HEK293T (cell line): ENCODE measurements around the gene SPAG6.
"Not testable (repeated sequence)": the region's sequence is repeated elsewhere in the genome, so short reads cannot be mapped to it uniquely, and the experiment has no call there.

ENCODE experiments used
- CTCF ChIA-PET: fragments of 350-600 bp; formaldehyde crosslinking; extraction: SDS; loops from one replicate; lab custom pipeline; 2021; ENCODE audit warnings: antibody characterized with exemption, inconsistent platforms; lab: Yijun Ruan, JAX
- POLR2A ChIA-PET: fragments of 350-600 bp; formaldehyde crosslinking; extraction: SDS; loops from one replicate; lab custom pipeline; 2020; ENCODE audit warnings: antibody characterized with exemption, inconsistent platforms; lab: Yijun Ruan, JAX
- DNase-seq: peaks from one replicate; pipeline ENCODE4 v3.0.0; 2012; ENCODE audit warnings: mixed read lengths; ENCODE audit errors: extremely low spot score
- ARNT ChIP-seq: fragments of 450-650 bp; IDR thresholded peaks from 2 replicates; pipeline ENCODE4 v1.6.1; 2017; ENCODE audit warnings: mild to moderate bottlenecking
- BHLHE40 ChIP-seq: fragments of 450-650 bp; IDR thresholded peaks from 2 replicates; pipeline ENCODE4 v1.6.1; 2016; ENCODE audit warnings: mild to moderate bottlenecking, moderate library complexity, borderline replicate concordance
- CTBP1 ChIP-seq: fragments of 450-650 bp; IDR thresholded peaks from 2 replicates; pipeline ENCODE4 v1.6.1; 2016; ENCODE audit warnings: borderline replicate concordance
- ELF4 ChIP-seq: fragments of 450-650 bp; IDR thresholded peaks from 2 replicates; pipeline ENCODE4 v1.6.1; 2017; ENCODE audit warnings: antibody characterized with exemption
- FOXA1 ChIP-seq: fragments of 450-650 bp; IDR thresholded peaks from 2 replicates; pipeline ENCODE4 v1.6.1; 2016; ENCODE audit warnings: mild to moderate bottlenecking
- FOXK2 ChIP-seq: fragments of 450-650 bp; IDR thresholded peaks from 2 replicates; pipeline ENCODE4 v1.6.1; 2016; ENCODE audit warnings: mild to moderate bottlenecking
- FOXM1 ChIP-seq: fragments of 450-650 bp; IDR thresholded peaks from 2 replicates; pipeline ENCODE4 v1.6.1; 2017; ENCODE audit warnings: mild to moderate bottlenecking, borderline replicate concordance
- HDGF ChIP-seq: fragments of 450-650 bp; IDR thresholded peaks from 2 replicates; pipeline ENCODE4 v1.6.1; 2017; ENCODE audit warnings: antibody characterized with exemption, borderline replicate concordance
- L3MBTL2 ChIP-seq: fragments of 450-650 bp; conservative IDR thresholded peaks from 2 replicates; pipeline ENCODE4 v1.6.1; 2016; ENCODE audit warnings: mild to moderate bottlenecking
- LEF1 ChIP-seq: fragments of 450-650 bp; IDR thresholded peaks from 2 replicates; pipeline ENCODE4 v1.6.1; 2017; ENCODE audit warnings: mild to moderate bottlenecking, borderline replicate concordance
- NFRKB ChIP-seq: fragments of 450-650 bp; IDR thresholded peaks from 2 replicates; pipeline ENCODE4 v1.6.1; 2016; ENCODE audit warnings: mild to moderate bottlenecking, moderate library complexity
- PKNOX1 ChIP-seq: fragments of 450-650 bp; IDR thresholded peaks from 2 replicates; pipeline ENCODE4 v1.6.1; 2016
- SP1 ChIP-seq: fragments of 450-650 bp; IDR thresholded peaks from 2 replicates; pipeline ENCODE4 v1.6.1; 2017
- SUZ12 ChIP-seq: fragments of 450-650 bp; IDR thresholded peaks from 2 replicates; pipeline ENCODE4 v1.6.1; 2016; ENCODE audit warnings: mild to moderate bottlenecking
- TARDBP ChIP-seq: fragments of 450-650 bp; IDR thresholded peaks from 2 replicates; pipeline ENCODE4 v1.6.1; 2016
- ZNF384 ChIP-seq: fragments of 450-650 bp; IDR thresholded peaks from 2 replicates; pipeline ENCODE4 v1.6.1; 2016

The SPAG6 gene

DNA sequence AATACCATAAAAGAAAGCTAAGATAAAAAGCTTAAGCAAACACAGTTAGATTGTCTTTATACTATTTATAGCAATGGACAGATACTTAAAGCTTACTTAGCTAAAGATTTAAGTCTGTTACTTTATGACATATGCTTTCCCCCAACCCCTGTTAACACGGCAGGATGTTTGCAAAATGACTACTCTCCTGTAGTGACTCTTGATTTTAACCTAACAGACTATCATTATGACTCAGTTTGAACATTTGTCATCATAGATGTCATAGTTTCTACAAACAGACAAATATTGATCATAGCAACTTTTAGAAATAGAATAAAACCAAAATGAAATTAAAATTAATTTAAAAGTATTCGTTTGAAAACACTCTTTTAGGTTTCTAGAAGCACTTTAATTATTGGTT is 36.9 kb upstream of the SPAG6 start:
- ChIA-PET POLR2A (interaction anchor here (0.9 to 1.2 kb wide), 2 partner anchors 8 to 79 kb away, joined by 3 to 6 read pairs; partner anchors contain the start of gene COMMD3), CTCF (interaction anchor here (0.7 to 1.5 kb wide), 2 partner anchors 11 to 145 kb away, joined by 3 to 5 read pairs; no protein-coding TSS in a partner anchor)
- DNase-seq = peak; percentile 22
- TF ChIP-seq CTBP1 = peak; percentile 91; the same call in 1 of the 2 replicates
- TF ChIP-seq FOXA1 = peak; percentile 72; the same call in 1 of the 2 replicates
- TF ChIP-seq PKNOX1 = peak; percentile 89
- peak; percentile 40; the same call in 1 of the 2 replicates for TF ChIP-seq ZNF384
- TF ChIP-seq BHLHE40 = no peak
- peak; percentile 80 for TF ChIP-seq ARNT
- TF ChIP-seq FOXM1 = no peak
- TF ChIP-seq SUZ12 = no peak
- no peak for TF ChIP-seq SP1

DNA sequence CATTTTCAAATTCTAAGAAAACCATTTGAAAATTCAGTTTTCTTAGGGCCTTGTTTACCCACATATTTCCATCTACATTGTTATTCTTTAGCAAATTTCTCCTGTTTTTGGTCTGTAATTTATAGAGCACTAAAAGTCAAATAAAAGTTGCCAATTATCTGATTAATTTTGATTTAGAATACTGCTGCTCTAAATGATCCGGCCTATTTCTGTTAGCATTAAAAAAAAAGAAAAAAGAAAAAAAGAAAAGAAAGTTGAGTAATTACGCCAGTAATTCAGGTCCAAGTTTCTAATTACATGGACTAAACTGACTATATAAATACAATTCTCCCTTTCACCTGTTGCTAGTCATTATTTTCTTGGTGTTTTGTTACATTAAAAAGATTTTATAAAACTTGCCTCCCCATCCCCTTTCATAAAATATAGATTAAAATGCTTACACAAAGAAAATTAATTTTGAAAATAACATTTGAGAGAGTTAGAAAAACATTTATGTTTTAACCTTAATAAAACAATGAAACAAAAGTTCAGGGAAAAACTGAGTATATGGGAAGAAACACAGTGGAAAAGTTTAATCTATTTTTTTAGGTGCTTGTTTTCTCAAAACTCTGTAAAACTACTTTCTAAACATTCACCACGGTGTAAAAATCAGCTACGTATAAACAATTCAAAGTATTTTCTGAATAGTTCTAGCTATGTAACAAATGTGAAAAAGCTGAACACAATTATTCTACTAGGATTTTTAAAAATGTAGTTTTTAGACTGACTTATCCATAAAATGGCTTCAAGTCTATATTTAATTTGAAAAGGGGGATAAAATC is 35.9 kb upstream of the SPAG6 start:
- ChIA-PET CTCF (no interaction called here), POLR2A (no interaction called here)

GRCh38 chr10:22310012-22310411 is 35.3 kb upstream of the SPAG6 start:
- DNase-seq, CTCF ChIA-PET, POLR2A ChIA-PET: not testable (repeated sequence)

More for the DNA sequence above, 35.9 kb upstream of the SPAG6 start:
- TF ChIP-seq ZNF384 = peak; percentile 89
- peak; percentile 84 for TF ChIP-seq PKNOX1
- TF ChIP-seq CTBP1 = peak; percentile 61; the same call in 1 of the 2 replicates
- no peak for TF ChIP-seq SUZ12
- DNase-seq = no peak

GRCh38 chr10:22310928-22311327 is 34.4 kb upstream of the SPAG6 start:
- POLR2A ChIA-PET = no interaction called here
- CTCF ChIA-PET = no interaction called here
- TF ChIP-seq LEF1 (no peak), TARDBP (no peak), CTBP1 (no peak), FOXA1 (no peak), ARNT (no peak), L3MBTL2 (no peak), FOXK2 (no peak), FOXM1 (no peak), ZNF384 (no peak), BHLHE40 (no peak), HDGF (no peak), ELF4 (no peak), SUZ12 (no peak), PKNOX1 (no peak), NFRKB (no peak), SP1 (no peak)
- no peak for DNase-seq

GRCh38 chr10:22314852-22315251 is 30.4 kb upstream of the SPAG6 start:
- TF ChIP-seq SUZ12 (no peak), CTBP1 (peak; percentile 23; the same call in 1 of the 2 replicates), PKNOX1 (peak; percentile 78), BHLHE40 (no peak), ELF4 (no peak), FOXA1 (no peak), FOXK2 (no peak), HDGF (no peak), SP1 (no peak), NFRKB (no peak), ZNF384 (no peak), LEF1 (no peak), TARDBP (no peak), L3MBTL2 (peak; percentile 49; the same call in 1 of the 2 replicates), ARNT (no peak), FOXM1 (no peak)
- POLR2A ChIA-PET = interaction anchor here (1.7 to 4.2 kb wide), 4 partner anchors 86 to 312 kb away, joined by 6 to 50 read pairs (median 11); partner anchors contain the start of gene DNAJC1
- CTCF ChIA-PET = no interaction called here
- DNase-seq = no peak
